ENCODE results near the gene HGD. TPM values are rescaled to one million over a fixed set of nuclear protein-coding genes. Genes with fewer than 3 reads are reported as not detected.
"Not testable (repeated sequence)": the region's sequence is repeated elsewhere in the genome, so short reads cannot be mapped to it uniquely, and the experiment has no call there.

Gene HGD
- total RNA-seq, 2 experiments from 2014 or later, result 0.12 TPM; not detected in 1

GRCh38 chr3:120622870-120623726 is 58.9 kb downstream of the HGD start:
- Mint-ChIP-seq H3K4me1 (ENCODE audit: low read depth) (no peaks in the 10 kb centered on the region), H3K9me3 (peaks cover 16% of the 10 kb centered on the region), H3K36me3 (peaks cover 12% of the 10 kb centered on the region), H3K27ac (no peak overlapping the region), H3K4me3 (no peak overlapping the region), H3K27me3 (peaks cover 2% of the 10 kb centered on the region)
- CTCF ChIA-PET, result interaction anchor here (1.0 kb wide), 1 partner anchor 172 kb away, joined by 4 read pairs; no protein-coding TSS in a partner anchor
- POLR2A ChIA-PET, result no interaction called here
- peak; percentile 20 for DNase-seq
- intact Hi-C loops (cut with micrococcal nuclease), result no loop called here

DNA sequence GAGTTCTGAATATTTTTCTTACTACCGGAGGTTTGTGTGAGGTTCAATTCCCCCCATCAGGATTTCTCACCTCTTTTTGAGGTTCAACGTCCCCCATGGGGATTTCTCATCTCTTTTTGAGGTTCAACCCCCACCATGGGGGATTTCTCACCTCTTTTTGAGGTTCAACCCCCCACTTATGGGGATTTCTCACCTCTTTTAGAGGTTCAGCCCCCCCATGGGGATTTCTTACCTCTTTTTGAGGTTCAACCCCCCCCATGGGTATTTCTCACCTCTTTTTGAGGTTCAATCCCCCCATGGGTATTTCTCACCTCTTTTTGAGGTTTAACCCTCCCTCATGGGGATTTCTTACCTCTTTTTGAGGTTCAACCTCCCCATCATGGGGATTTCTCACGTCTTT is 59.6 kb downstream of the HGD start:
- POLR2A ChIA-PET, result no interaction called here
- Mint-ChIP-seq H3K4me3 (no peak overlapping the region), H3K27ac (no peak overlapping the region), H3K4me1 (ENCODE audit: low read depth) (no peaks in the 10 kb centered on the region), H3K36me3 (peaks cover 12% of the 10 kb centered on the region), H3K27me3 (peaks cover 2% of the 10 kb centered on the region), H3K9me3 (peaks cover 16% of the 10 kb centered on the region)
- intact Hi-C loops (cut with micrococcal nuclease), result no loop called here
- DNase-seq, result no peak
- CTCF ChIA-PET, result interaction anchor here (1.0 kb wide), 1 partner anchor 173 kb away, joined by 4 read pairs; no protein-coding TSS in a partner anchor

DNA sequence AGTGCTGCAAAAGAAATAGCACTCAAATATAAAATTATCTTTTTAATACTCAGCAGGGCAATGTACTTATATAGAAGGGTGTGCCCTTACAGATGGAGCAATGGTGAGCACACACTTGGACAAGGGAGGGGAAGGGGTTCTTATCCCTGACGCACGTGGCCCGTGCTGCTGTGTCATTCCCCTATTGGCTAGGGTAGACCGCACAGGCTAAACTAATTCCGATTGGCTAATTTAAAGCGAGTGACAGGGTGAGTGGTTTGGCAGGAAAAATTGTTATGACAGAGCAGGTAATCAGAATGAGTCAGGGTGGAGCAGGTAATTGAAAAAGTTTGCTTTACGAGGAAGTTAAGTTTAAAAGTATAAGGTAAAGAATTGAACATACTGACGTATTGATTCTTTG is 65.3 kb downstream of the HGD start:
- intact Hi-C loops (cut with micrococcal nuclease); H3K4me3 Mint-ChIP-seq; H3K27ac Mint-ChIP-seq; H3K4me1 Mint-ChIP-seq (ENCODE audit: low read depth); DNase-seq; POLR2A ChIA-PET; H3K27me3 Mint-ChIP-seq; H3K9me3 Mint-ChIP-seq; CTCF ChIA-PET; H3K36me3 Mint-ChIP-seq: not testable (repeated sequence)

- DNase-seq, result no peak
- no peak overlapping the region for H3K27ac Mint-ChIP-seq
- intact Hi-C loops (cut with micrococcal nuclease), result no loop called here
- peaks cover 2% of the 10 kb centered on the region for H3K27me3 Mint-ChIP-seq
- no peaks in the 10 kb centered on the region for H3K4me1 Mint-ChIP-seq (ENCODE audit: low read depth)
- H3K9me3 Mint-ChIP-seq, result no peaks in the 10 kb centered on the region
- no peaks in the 10 kb centered on the region for H3K36me3 Mint-ChIP-seq
- CTCF ChIA-PET, result no interaction called here
- POLR2A ChIA-PET, result no interaction called here
- no peak overlapping the region for H3K4me3 Mint-ChIP-seq
These were observed 66.0 kb downstream of the HGD start for GRCh38 chr3:120615847-120616609.

DNA sequence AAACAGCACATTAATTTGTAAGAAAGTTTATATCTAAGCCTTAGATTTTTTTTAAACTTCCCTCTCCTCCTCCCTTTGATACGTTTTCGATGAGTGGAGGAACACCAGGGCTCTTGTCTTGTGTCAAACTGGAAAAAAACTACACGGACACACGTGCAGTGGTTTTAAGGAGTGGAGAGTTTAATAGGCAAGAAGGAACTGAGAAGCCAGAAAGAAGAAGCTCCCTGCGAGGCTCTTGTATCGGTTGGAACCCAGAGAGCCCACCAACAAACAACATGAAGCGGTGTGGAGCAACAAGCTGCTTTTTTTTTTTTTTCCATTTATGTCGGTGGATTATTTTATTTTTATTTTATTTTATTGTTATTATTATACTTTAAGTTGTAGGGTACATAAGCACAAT is 67.3 kb downstream of the HGD start:
- Mint-ChIP-seq H3K36me3 (no peaks in the 10 kb centered on the region), H3K27ac (no peak overlapping the region), H3K27me3 (peaks cover 2% of the 10 kb centered on the region), H3K4me1 (ENCODE audit: low read depth) (no peaks in the 10 kb centered on the region), H3K9me3 (no peaks in the 10 kb centered on the region), H3K4me3 (no peak overlapping the region)
- POLR2A ChIA-PET, result no interaction called here
- DNase-seq, result no peak
- CTCF ChIA-PET, result interaction anchor here (0.6 kb wide), 1 partner anchor 371 kb away, joined by 3 read pairs; no protein-coding TSS in a partner anchor
- intact Hi-C loops (cut with micrococcal nuclease), result no loop called here

DNA sequence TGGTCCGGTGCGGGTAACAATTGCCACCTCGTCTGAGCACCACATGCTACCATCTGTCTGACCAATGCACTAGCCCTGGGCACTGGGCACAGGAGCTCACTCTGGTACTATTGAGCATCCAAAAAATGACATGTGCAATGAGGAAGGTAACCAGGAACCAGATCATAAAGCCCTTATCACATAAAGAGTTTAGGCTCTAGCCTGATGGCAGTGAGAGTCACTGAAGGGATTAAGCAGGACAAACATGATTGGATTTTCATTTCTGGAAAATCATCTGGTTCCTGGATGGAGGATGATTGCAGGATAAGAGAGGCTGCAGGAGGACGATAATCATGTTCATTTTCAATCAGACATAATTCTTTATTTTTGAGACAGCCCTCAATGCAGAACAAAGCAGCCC is 73.5 kb downstream of the HGD start:
- H3K36me3 Mint-ChIP-seq, result no peaks in the 10 kb centered on the region
- H3K4me1 Mint-ChIP-seq (ENCODE audit: low read depth), result no peaks in the 10 kb centered on the region
- DNase-seq, result no peak
- POLR2A ChIA-PET, result interaction anchor here (0.9 kb wide), 1 partner anchor 8 kb away, joined by 3 read pairs; no protein-coding TSS in a partner anchor
- peaks cover 2% of the 10 kb centered on the region for H3K27me3 Mint-ChIP-seq
- no peak overlapping the region for H3K4me3 Mint-ChIP-seq
- CTCF ChIA-PET, result interaction anchor here (0.9 kb wide), 1 partner anchor 50 kb away, joined by 3 read pairs; no protein-coding TSS in a partner anchor
- no peak overlapping the region for H3K27ac Mint-ChIP-seq
- no peaks in the 10 kb centered on the region for H3K9me3 Mint-ChIP-seq
- intact Hi-C loops (cut with micrococcal nuclease), result no loop called here

DNA sequence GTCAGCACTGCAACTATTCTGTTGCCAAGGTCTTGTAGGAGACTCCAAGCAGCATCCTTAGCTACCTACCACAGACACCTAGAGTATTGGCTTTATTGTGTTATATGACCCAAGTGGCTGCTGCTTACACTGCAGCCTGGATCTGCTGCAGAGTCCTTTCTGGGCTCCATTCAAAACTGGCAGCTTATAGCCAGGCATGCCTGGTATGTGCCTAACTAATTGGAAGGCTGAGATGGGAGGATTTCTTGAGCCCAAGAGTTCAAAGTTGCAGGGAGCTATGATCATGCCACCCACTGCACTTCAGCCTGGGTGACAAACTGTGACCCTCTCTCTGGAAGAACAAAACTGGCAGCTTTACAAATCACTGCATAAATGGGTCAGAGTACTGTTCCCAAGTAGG is 77.3 kb downstream of the HGD start:
- peaks cover 14% of the 10 kb centered on the region for H3K36me3 Mint-ChIP-seq
- intact Hi-C loops (cut with micrococcal nuclease), result no loop called here
- no peak overlapping the region for H3K4me3 Mint-ChIP-seq
- ChIA-PET CTCF (interaction anchor here (1.2 kb wide), 1 partner anchor 191 kb away, joined by 3 read pairs; no protein-coding TSS in a partner anchor), POLR2A (interaction anchor here (1.3 kb wide), 1 partner anchor 9 kb away, joined by 4 read pairs; the partner anchor contains the start of gene NDUFB4)
- DNase-seq, result no peak
- no peaks in the 10 kb centered on the region for H3K27me3 Mint-ChIP-seq
- H3K9me3 Mint-ChIP-seq, result no peaks in the 10 kb centered on the region
- H3K27ac Mint-ChIP-seq, result no peak overlapping the region
- peaks cover 3% of the 10 kb centered on the region for H3K4me1 Mint-ChIP-seq (ENCODE audit: low read depth)

DNA sequence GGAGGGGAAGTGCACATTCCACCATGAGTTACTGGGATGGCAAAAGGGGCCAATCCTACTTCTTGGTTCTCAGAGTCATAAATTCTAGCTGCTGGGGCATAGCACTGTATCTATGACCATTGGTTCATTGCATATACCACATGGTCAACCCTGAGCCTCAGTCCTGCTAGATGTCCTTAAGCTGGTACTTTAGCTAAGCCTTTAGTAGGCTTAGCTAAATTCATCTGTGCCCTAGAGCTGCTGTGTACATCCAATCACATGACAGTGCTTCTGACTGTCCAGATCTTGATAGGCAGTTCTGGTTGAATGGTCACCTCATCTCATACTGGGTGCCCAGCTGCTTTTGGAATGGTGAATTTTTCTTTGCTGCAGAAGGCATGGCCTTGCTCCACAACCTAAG is 77.7 kb downstream of the HGD start:
- Mint-ChIP-seq H3K4me1 (ENCODE audit: low read depth) (peaks cover 3% of the 10 kb centered on the region), H3K27ac (no peak overlapping the region), H3K36me3 (peaks cover 14% of the 10 kb centered on the region), H3K27me3 (no peaks in the 10 kb centered on the region), H3K4me3 (no peak overlapping the region), H3K9me3 (no peaks in the 10 kb centered on the region)
- ChIA-PET POLR2A (no interaction called here), CTCF (interaction anchor here (0.6 to 1.2 kb wide), 2 partner anchors 148 to 191 kb away, joined by 3 read pairs; no protein-coding TSS in a partner anchor)
- intact Hi-C loops (cut with micrococcal nuclease), result no loop called here
- DNase-seq, result no peak

- H3K4me1 Mint-ChIP-seq (ENCODE audit: low read depth), result peaks cover 3% of the 10 kb centered on the region
- no peak overlapping the region for H3K27ac Mint-ChIP-seq
- CTCF ChIA-PET, result interaction anchor here (1.0 kb wide), 1 partner anchor 35 kb away, joined by 3 read pairs; no protein-coding TSS in a partner anchor
- intact Hi-C loops (cut with micrococcal nuclease), result no loop called here
- no peaks in the 10 kb centered on the region for H3K27me3 Mint-ChIP-seq
- no peaks in the 10 kb centered on the region for H3K9me3 Mint-ChIP-seq
- no peak overlapping the region for H3K4me3 Mint-ChIP-seq
- POLR2A ChIA-PET, result no interaction called here
- DNase-seq, result no peak
- peaks cover 14% of the 10 kb centered on the region for H3K36me3 Mint-ChIP-seq
These were observed 79.4 kb downstream of the HGD start for GRCh38 chr3:120602682-120603081.

- ChIA-PET POLR2A (no interaction called here), CTCF (interaction anchor here (0.9 kb wide), 1 partner anchor 193 kb away, joined by 4 read pairs; no protein-coding TSS in a partner anchor)
- Mint-ChIP-seq H3K36me3 (peaks cover 17% of the 10 kb centered on the region), H3K27me3 (no peaks in the 10 kb centered on the region), H3K9me3 (no peaks in the 10 kb centered on the region), H3K27ac (no peak overlapping the region), H3K4me3 (no peak overlapping the region), H3K4me1 (ENCODE audit: low read depth) (peaks cover 3% of the 10 kb centered on the region)
- DNase-seq, result no peak
- intact Hi-C loops (cut with micrococcal nuclease), result no loop called here
These were observed 80.5 kb downstream of the HGD start for GRCh38 chr3:120601554-120601953.

DNA sequence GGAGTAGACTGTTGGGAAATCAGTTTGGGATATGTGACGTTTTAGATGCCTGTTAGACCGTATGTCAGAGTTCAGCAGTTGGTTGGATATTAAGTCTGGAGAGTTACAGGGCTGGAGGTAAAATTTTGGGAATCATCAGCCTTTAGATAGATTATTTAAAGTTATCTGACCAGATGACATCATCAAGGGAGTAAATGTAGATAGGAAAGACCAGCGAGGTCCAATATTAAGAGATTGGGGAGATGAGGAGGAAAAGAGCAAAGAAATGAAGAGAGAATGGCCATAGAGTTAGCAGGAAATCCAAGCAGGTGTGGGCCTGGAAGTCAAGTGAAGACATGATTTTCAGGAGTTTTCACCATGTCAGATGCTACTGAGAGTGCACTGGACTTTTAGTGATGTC is 82.8 kb downstream of the HGD start:
- ChIA-PET POLR2A (no interaction called here), CTCF (no interaction called here)
- Mint-ChIP-seq H3K27ac (no peak overlapping the region), H3K4me3 (no peak overlapping the region), H3K27me3 (peaks cover 2% of the 10 kb centered on the region), H3K4me1 (ENCODE audit: low read depth) (peaks cover 10% of the 10 kb centered on the region), H3K9me3 (no peaks in the 10 kb centered on the region), H3K36me3 (peaks cover 19% of the 10 kb centered on the region)
- DNase-seq, result no peak
- intact Hi-C loops (cut with micrococcal nuclease), result loop anchor here (10.0 kb wide), 1 partner anchor 116 kb away; no protein-coding TSS in a partner anchor
